Measurements from ENCODE around the gene CBX4.

DNA sequence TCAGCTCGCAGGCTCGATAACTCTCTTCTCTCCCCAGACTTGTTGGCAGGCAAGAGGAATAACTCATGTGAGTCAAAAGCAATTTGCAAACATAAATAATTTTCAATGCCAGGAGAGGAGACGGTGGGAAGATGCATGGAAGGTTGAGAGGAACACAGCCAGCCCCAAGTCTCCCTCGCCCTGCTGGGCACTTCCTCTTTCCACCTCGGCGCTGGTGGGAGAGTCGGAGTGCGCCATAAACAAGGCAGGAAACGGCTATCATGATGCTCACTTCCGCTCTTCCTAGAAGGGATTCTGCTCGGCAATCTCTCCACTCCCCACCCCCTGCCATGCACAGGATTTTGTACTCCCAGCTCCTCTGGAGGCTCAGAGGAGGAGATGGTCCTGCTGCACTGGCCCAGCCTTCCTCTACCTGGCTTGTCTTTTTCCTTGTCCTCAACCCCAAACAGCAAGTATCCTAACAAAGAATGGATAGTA, 13.0 kb downstream of the CBX4 start:
- TF ChIP-seq, protein P1, sequence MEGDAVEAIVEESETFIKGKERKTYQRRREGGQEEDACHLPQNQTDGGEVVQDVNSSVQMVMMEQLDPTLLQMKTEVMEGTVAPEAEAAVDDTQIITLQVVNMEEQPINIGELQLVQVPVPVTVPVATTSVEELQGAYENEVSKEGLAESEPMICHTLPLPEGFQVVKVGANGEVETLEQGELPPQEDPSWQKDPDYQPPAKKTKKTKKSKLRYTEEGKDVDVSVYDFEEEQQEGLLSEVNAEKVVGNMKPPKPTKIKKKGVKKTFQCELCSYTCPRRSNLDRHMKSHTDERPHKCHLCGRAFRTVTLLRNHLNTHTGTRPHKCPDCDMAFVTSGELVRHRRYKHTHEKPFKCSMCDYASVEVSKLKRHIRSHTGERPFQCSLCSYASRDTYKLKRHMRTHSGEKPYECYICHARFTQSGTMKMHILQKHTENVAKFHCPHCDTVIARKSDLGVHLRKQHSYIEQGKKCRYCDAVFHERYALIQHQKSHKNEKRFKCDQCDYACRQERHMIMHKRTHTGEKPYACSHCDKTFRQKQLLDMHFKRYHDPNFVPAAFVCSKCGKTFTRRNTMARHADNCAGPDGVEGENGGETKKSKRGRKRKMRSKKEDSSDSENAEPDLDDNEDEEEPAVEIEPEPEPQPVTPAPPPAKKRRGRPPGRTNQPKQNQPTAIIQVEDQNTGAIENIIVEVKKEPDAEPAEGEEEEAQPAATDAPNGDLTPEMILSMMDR (IDR thresholded peaks at IDR 0.05), result no peak
- TF ChIP-seq EZH2 (IDR thresholded peaks at IDR 0.05) (no peak), EZH2phosphoT487 (IDR thresholded peaks at IDR 0.05) (no peak)
